ENCODE data around the gene EEF2K.

DNA sequence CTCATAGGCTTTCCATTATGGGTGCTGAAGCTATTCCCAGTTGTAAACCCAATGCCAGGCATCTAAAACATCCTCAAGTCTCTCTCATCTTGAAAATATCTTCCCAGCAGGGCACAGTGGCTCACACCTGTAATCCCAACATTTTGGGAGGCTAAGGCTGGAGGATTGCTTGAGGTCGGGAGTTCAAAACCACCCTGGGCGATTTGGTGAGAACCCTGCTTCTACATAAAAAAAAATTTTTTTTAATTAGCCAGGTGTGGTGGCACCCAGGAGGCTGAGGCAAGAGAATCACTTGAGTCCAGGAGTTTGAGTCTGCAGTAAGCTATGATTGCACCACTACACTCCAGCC is 13.0 kb upstream of the EEF2K start:
- TF ChIP-seq, protein P1, sequence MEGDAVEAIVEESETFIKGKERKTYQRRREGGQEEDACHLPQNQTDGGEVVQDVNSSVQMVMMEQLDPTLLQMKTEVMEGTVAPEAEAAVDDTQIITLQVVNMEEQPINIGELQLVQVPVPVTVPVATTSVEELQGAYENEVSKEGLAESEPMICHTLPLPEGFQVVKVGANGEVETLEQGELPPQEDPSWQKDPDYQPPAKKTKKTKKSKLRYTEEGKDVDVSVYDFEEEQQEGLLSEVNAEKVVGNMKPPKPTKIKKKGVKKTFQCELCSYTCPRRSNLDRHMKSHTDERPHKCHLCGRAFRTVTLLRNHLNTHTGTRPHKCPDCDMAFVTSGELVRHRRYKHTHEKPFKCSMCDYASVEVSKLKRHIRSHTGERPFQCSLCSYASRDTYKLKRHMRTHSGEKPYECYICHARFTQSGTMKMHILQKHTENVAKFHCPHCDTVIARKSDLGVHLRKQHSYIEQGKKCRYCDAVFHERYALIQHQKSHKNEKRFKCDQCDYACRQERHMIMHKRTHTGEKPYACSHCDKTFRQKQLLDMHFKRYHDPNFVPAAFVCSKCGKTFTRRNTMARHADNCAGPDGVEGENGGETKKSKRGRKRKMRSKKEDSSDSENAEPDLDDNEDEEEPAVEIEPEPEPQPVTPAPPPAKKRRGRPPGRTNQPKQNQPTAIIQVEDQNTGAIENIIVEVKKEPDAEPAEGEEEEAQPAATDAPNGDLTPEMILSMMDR (IDR thresholded peaks at IDR 0.05): no peak
- TF ChIP-seq POLR2A (IDR thresholded peaks at IDR 0.05) (no peak), EP300 (IDR thresholded peaks at IDR 0.05) (no peak)

Measured in sigmoid colon (tissue), 4 donors.